DND-41 (cell line): ENCODE results near the gene PDE1C.

ENCODE experiments used
- CTCF ChIP-seq: IDR thresholded peaks from 2 replicates; pipeline ENCODE4 v1.5.1; 2012; ENCODE audit warnings: borderline replicate concordance, low read length, moderate library complexity, mild to moderate bottlenecking; ENCODE audit not compliant: poor library complexity, severe bottlenecking; ENCODE audit errors: extremely low read depth
- EZH2 ChIP-seq: IDR thresholded peaks from 3 replicates; pipeline ENCODE4 v1.6.1; 2012; ENCODE audit warnings: borderline replicate concordance, low read depth, mild to moderate bottlenecking, moderate library complexity, low read length, inconsistent platforms; ENCODE audit not compliant: severe bottlenecking

GRCh38 chr7:31950091-31950755, 120.0 kb downstream of the PDE1C start:
- no peak for TF ChIP-seq CTCF
- TF ChIP-seq EZH2: no peak
